Adipocyte (in vitro differentiated cells): ENCODE data around the gene KCND1.
"Not testable (repeated sequence)": the region's sequence is repeated elsewhere in the genome, so short reads cannot be mapped to it uniquely, and the experiment has no call there.

ENCODE experiments used
- DNase-seq: peaks from one replicate; pipeline ENCODE4 v3.0.0-alpha.2; 2015; ENCODE audit warnings: low read depth
- H3K27me3 ChIP-seq: replicated peaks from 2 replicates; pipeline ENCODE4 v1.7.0; 2013; ENCODE audit warnings: mild to moderate bottlenecking, low read length, moderate library complexity; ENCODE audit not compliant: control insufficient read depth, insufficient read depth
- H3K36me3 ChIP-seq: 2 replicates; pipeline ENCODE4 v1.7.0; 2013; ENCODE audit warnings: low read length, mild to moderate bottlenecking, moderate library complexity; ENCODE audit not compliant: control insufficient read depth, insufficient read depth, severe bottlenecking
- H3K4me1 ChIP-seq: 2 replicates; pipeline ENCODE4 v1.7.0; 2013; ENCODE audit warnings: mild to moderate bottlenecking, low read length, moderate library complexity; ENCODE audit not compliant: control insufficient read depth, insufficient read depth
- H3K4me3 ChIP-seq: 2 replicates; pipeline ENCODE4 v1.7.0; 2013; ENCODE audit warnings: mild to moderate bottlenecking, low read length, moderate library complexity
- H3K9ac ChIP-seq: 2 replicates; pipeline ENCODE4 v1.7.0; 2013; ENCODE audit warnings: mild to moderate bottlenecking, low read length, moderate library complexity
- H3K9me3 ChIP-seq: 2 replicates; pipeline ENCODE4 v1.7.0; 2013; ENCODE audit warnings: mild to moderate bottlenecking, low read length, moderate library complexity; ENCODE audit not compliant: control insufficient read depth

Gene KCND1

GRCh38 chrX:48997455-48997854, 25.8 kb upstream of the KCND1 start:
- peaks cover 3% of the 10 kb centered on the region for H3K27me3 ChIP-seq
- no peak overlapping the region for H3K4me3 ChIP-seq
- no peak for DNase-seq
- H3K9me3 ChIP-seq, result peaks cover 14% of the 10 kb centered on the region
- H3K9ac ChIP-seq, result no peak overlapping the region
- H3K4me1 ChIP-seq, result no peaks in the 10 kb centered on the region
- peaks cover 37% of the 10 kb centered on the region for H3K36me3 ChIP-seq

GRCh38 chrX:48996969-48997368, 25.3 kb upstream of the KCND1 start:
- Histone ChIP-seq H3K36me3 (peaks cover 40% of the 10 kb centered on the region), H3K9ac (no peak overlapping the region), H3K4me3 (no peak overlapping the region), H3K27me3 (peaks cover 3% of the 10 kb centered on the region), H3K4me1 (no peaks in the 10 kb centered on the region), H3K9me3 (peaks cover 14% of the 10 kb centered on the region)
- no peak for DNase-seq

GRCh38 chrX:48992341-48992740, 20.7 kb upstream of the KCND1 start:
- peaks cover under 1% of the 10 kb centered on the region for H3K27me3 ChIP-seq
- peaks cover 6% of the 10 kb centered on the region for H3K9me3 ChIP-seq
- H3K9ac ChIP-seq, result no peak overlapping the region
- H3K4me3 ChIP-seq, result no peak overlapping the region
- DNase-seq, result no peak
- H3K36me3 ChIP-seq, result peaks cover 30% of the 10 kb centered on the region
- H3K4me1 ChIP-seq, result no peaks in the 10 kb centered on the region

GRCh38 chrX:48989483-48989882, 17.8 kb upstream of the KCND1 start:
- Histone ChIP-seq H3K9ac (no peak overlapping the region), H3K9me3 (no peaks in the 10 kb centered on the region), H3K4me3 (no peak overlapping the region), H3K36me3 (peaks cover 23% of the 10 kb centered on the region), H3K4me1 (no peaks in the 10 kb centered on the region), H3K27me3 (peaks cover 4% of the 10 kb centered on the region)
- DNase-seq, result no peak

- Histone ChIP-seq H3K4me1 (no peaks in the 10 kb centered on the region), H3K27me3 (peaks cover 4% of the 10 kb centered on the region), H3K9ac (no peak overlapping the region), H3K9me3 (no peaks in the 10 kb centered on the region), H3K36me3 (peaks cover 44% of the 10 kb centered on the region), H3K4me3 (no peak overlapping the region)
- no peak for DNase-seq
These were observed 12.3 kb upstream of the KCND1 start for GRCh38 chrX:48983896-48984295.

GRCh38 chrX:48983081-48983480, 11.4 kb upstream of the KCND1 start:
- H3K4me3 ChIP-seq, result no peak overlapping the region
- H3K9ac ChIP-seq, result no peak overlapping the region
- H3K36me3 ChIP-seq, result peaks cover 44% of the 10 kb centered on the region
- peaks cover 4% of the 10 kb centered on the region for H3K27me3 ChIP-seq
- H3K9me3 ChIP-seq, result no peaks in the 10 kb centered on the region
- DNase-seq, result no peak
- no peaks in the 10 kb centered on the region for H3K4me1 ChIP-seq

- H3K9me3 ChIP-seq, result no peaks in the 10 kb centered on the region
- H3K4me1 ChIP-seq, result no peaks in the 10 kb centered on the region
- no peak overlapping the region for H3K4me3 ChIP-seq
- DNase-seq, result no peak
- no peak overlapping the region for H3K9ac ChIP-seq
- peaks cover 4% of the 10 kb centered on the region for H3K27me3 ChIP-seq
- H3K36me3 ChIP-seq, result peaks cover 49% of the 10 kb centered on the region
These were observed 9.5 kb upstream of the KCND1 start for GRCh38 chrX:48981178-48981577.

- not testable (repeated sequence) for H3K4me3 ChIP-seq, DNase-seq, H3K9ac ChIP-seq, H3K9me3 ChIP-seq, H3K27me3 ChIP-seq, H3K4me1 ChIP-seq
- peaks cover 52% of the 10 kb centered on the region for H3K36me3 ChIP-seq
These were observed 8.7 kb upstream of the KCND1 start for GRCh38 chrX:48980341-48980740.

GRCh38 chrX:48978226-48978625, 6.6 kb upstream of the KCND1 start:
- DNase-seq, result no peak
- Histone ChIP-seq H3K36me3 (peaks cover 50% of the 10 kb centered on the region), H3K9me3 (no peaks in the 10 kb centered on the region), H3K4me1 (no peaks in the 10 kb centered on the region), H3K4me3 (no peak overlapping the region), H3K27me3 (no peaks in the 10 kb centered on the region), H3K9ac (no peak overlapping the region)

GRCh38 chrX:48976086-48976485, 4.4 kb upstream of the KCND1 start:
- no peak for DNase-seq
- H3K36me3 ChIP-seq, result peaks cover 32% of the 10 kb centered on the region
- H3K4me1 ChIP-seq, result no peaks in the 10 kb centered on the region

GRCh38 chrX:48975541-48975940, 3.9 kb upstream of the KCND1 start:
- DNase-seq, result no peak
- H3K9ac ChIP-seq, result no peak overlapping the region
- H3K9me3 ChIP-seq, result no peaks in the 10 kb centered on the region
- no peaks in the 10 kb centered on the region for H3K27me3 ChIP-seq
- peaks cover 28% of the 10 kb centered on the region for H3K36me3 ChIP-seq
- H3K4me3 ChIP-seq, result no peak overlapping the region
- H3K4me1 ChIP-seq, result no peaks in the 10 kb centered on the region

More at GRCh38 chrX:48976086-48976485, 4.4 kb upstream of the KCND1 start:
- Histone ChIP-seq H3K9ac (no peak overlapping the region), H3K27me3 (no peaks in the 10 kb centered on the region), H3K4me3 (no peak overlapping the region), H3K9me3 (no peaks in the 10 kb centered on the region)

GRCh38 chrX:48975041-48975440, 3.4 kb upstream of the KCND1 start:
- Histone ChIP-seq H3K9me3 (no peaks in the 10 kb centered on the region), H3K27me3 (no peaks in the 10 kb centered on the region), H3K4me3 (no peak overlapping the region), H3K36me3 (peaks cover 24% of the 10 kb centered on the region), H3K9ac (no peak overlapping the region), H3K4me1 (no peaks in the 10 kb centered on the region)
- no peak for DNase-seq
